WTC11 (cell line): ENCODE measurements around the gene MPDZ. TPM values are rescaled to one million over a fixed set of nuclear protein-coding genes. Genes with fewer than 3 reads are reported as not detected.
A peak's percentile ranks its signal among the peaks of the same experiment; 100 is the strongest.

Source experiments
- ATAC-seq: fragments of 200-7000 bp; cut with Tn5 transposase; 2 replicates; pipeline ENCODE4 v1.10.0; 2021; ENCODE audit warnings: mild to moderate bottlenecking, moderate library complexity
- CTCF ChIA-PET: fragments of 300-600 bp; sonication (Branson Sonifier 250); formaldehyde crosslinking; loops from one replicate; lab custom pipeline; 2021; ENCODE audit warnings: antibody characterized with exemption; lab: Charles Lee
- POLR2A ChIA-PET: fragments of 350-600 bp; sonication (Branson Sonifier 250); formaldehyde crosslinking; loops from one replicate; lab custom pipeline; 2021; ENCODE audit warnings: antibody characterized with exemption; lab: Charles Lee
- DNase-seq: peaks from one replicate; pipeline ENCODE4 v3.0.0; 2021; ENCODE audit warnings: low spot score
- H3K27ac Mint-ChIP-seq: 2 replicates; pipeline ENCODE4 v1.8.0; 2021; ENCODE audit warnings: mixed read lengths
- H3K27me3 Mint-ChIP-seq: 2 replicates; pipeline ENCODE4 v1.8.0; 2021; ENCODE audit warnings: low read depth, mild to moderate bottlenecking, moderate library complexity, mixed read lengths
- H3K36me3 Mint-ChIP-seq: 2 replicates; pipeline ENCODE4 v1.8.0; 2021; ENCODE audit warnings: mixed read lengths
- H3K4me1 Mint-ChIP-seq: 2 replicates; pipeline ENCODE4 v1.8.0; 2022; ENCODE audit warnings: mixed read lengths
- H3K4me3 Mint-ChIP-seq: 2 replicates; pipeline ENCODE4 v1.8.0; 2021; ENCODE audit warnings: mild to moderate bottlenecking, moderate library complexity, mixed read lengths
- H3K9me3 Mint-ChIP-seq: 2 replicates; pipeline ENCODE4 v1.8.0; 2021; ENCODE audit warnings: mixed read lengths
- CBFB ChIP-seq: sonication (generic); formaldehyde crosslinking; IDR thresholded peaks from 2 replicates; pipeline ENCODE4 v1.8.1; 2022; ENCODE audit warnings: mild to moderate bottlenecking, low read depth, missing genetic modification reagents
- CDX4 ChIP-seq: fragments of 250-450 bp; sonication (Bioruptor Pico); IDR thresholded peaks from 2 replicates; pipeline ENCODE4 v1.9.0; 2021; ENCODE audit warnings: moderate library complexity, mild to moderate bottlenecking, inconsistent platforms, borderline replicate concordance
- E2F1 ChIP-seq: sonication (generic); formaldehyde crosslinking; IDR thresholded peaks from 2 replicates; pipeline ENCODE4 v1.8.0; 2022; ENCODE audit warnings: mild to moderate bottlenecking, missing genetic modification reagents
- ELF4 ChIP-seq: sonication (generic); formaldehyde crosslinking; IDR thresholded peaks from 2 replicates; pipeline ENCODE4 v1.8.1; 2022; ENCODE audit warnings: low read depth, mild to moderate bottlenecking, moderate library complexity, missing genetic modification reagents
- FOXK1 ChIP-seq: sonication (generic); formaldehyde crosslinking; IDR thresholded peaks from 2 replicates; pipeline ENCODE4 v1.8.0; 2022; ENCODE audit warnings: mild to moderate bottlenecking, moderate library complexity, missing genetic modification reagents
- NFATC4 ChIP-seq: fragments of 250-450 bp; sonication (Bioruptor Pico); IDR thresholded peaks from 2 replicates; pipeline ENCODE4 v1.9.0; 2021; ENCODE audit warnings: mild to moderate bottlenecking
- NR1H2 ChIP-seq: sonication (generic); formaldehyde crosslinking; IDR thresholded peaks from 2 replicates; pipeline ENCODE4 v1.9.0; 2021; ENCODE audit warnings: mild to moderate bottlenecking, moderate library complexity, missing genetic modification reagents
- OVOL2 ChIP-seq: fragments of 250-450 bp; sonication (Bioruptor Pico); IDR thresholded peaks from 2 replicates; pipeline ENCODE4 v1.9.0; 2021; ENCODE audit warnings: mild to moderate bottlenecking, borderline replicate concordance
- SMAD4 ChIP-seq: sonication (generic); formaldehyde crosslinking; IDR thresholded peaks from 2 replicates; pipeline ENCODE4 v1.8.0; 2022; ENCODE audit warnings: mild to moderate bottlenecking, missing genetic modification reagents
- SP1 ChIP-seq: sonication (generic); formaldehyde crosslinking; conservative IDR thresholded peaks from 2 replicates; pipeline ENCODE4 v1.8.1; 2022; ENCODE audit warnings: missing genetic modification reagents
- TEAD4 ChIP-seq: sonication (generic); formaldehyde crosslinking; IDR thresholded peaks from 2 replicates; pipeline ENCODE4 v1.8.0; 2022; ENCODE audit warnings: mild to moderate bottlenecking, missing genetic modification reagents
- TP53 ChIP-seq: sonication (generic); formaldehyde crosslinking; IDR thresholded peaks from 2 replicates; pipeline ENCODE4 v1.8.1; 2023; ENCODE audit warnings: mild to moderate bottlenecking, missing genetic modification reagents
- ZNF396 ChIP-seq: fragments of 250-450 bp; sonication (Bioruptor Pico); IDR thresholded peaks from 2 replicates; pipeline ENCODE4 v1.8.0; 2021; ENCODE audit warnings: mild to moderate bottlenecking, moderate library complexity, borderline replicate concordance
- ZNF416 ChIP-seq: fragments of 250-450 bp; sonication (Bioruptor Pico); IDR thresholded peaks from 2 replicates; pipeline ENCODE4 v1.9.0; 2021; ENCODE audit warnings: mild to moderate bottlenecking, inconsistent platforms
- ZNF423 ChIP-seq: fragments of 250-450 bp; sonication (Bioruptor Pico); IDR thresholded peaks from 2 replicates; pipeline ENCODE4 v2.1.2; 2022; ENCODE audit warnings: mild to moderate bottlenecking, moderate library complexity
- ZNF425 ChIP-seq: fragments of 250-450 bp; sonication (Bioruptor Pico); conservative IDR thresholded peaks from 2 replicates; pipeline ENCODE4 v1.9.0; 2021; ENCODE audit warnings: mild to moderate bottlenecking
- ZNF671 ChIP-seq: fragments of 250-450 bp; sonication (Bioruptor Pico); IDR thresholded peaks from 2 replicates; pipeline ENCODE4 v1.8.0; 2021; ENCODE audit warnings: mild to moderate bottlenecking
- total RNA-seq: library from RNA; stranded (reverse); gene quantifications from 3 replicates; pipeline ENCODE4 v1.2.3, GENCODE V29; 2021
- TF ChIP-seq, protein P1 (sequence below): sonication (generic); formaldehyde crosslinking; IDR thresholded peaks from 2 replicates; pipeline ENCODE4 v1.8.1; 2022; ENCODE audit warnings: mild to moderate bottlenecking, missing genetic modification reagents, moderate library complexity, borderline replicate concordance
- TF ChIP-seq, protein P2 (sequence below): sonication (generic); formaldehyde crosslinking; IDR thresholded peaks from 2 replicates; pipeline ENCODE4 v1.8.0; 2023; ENCODE audit warnings: mild to moderate bottlenecking, missing genetic modification reagents
- TF ChIP-seq, protein P3 (sequence below): sonication (generic); formaldehyde crosslinking; IDR thresholded peaks from 2 replicates; pipeline ENCODE4 v1.8.0; 2023; ENCODE audit warnings: missing genetic modification reagents, mild to moderate bottlenecking, borderline replicate concordance
- TF ChIP-seq, protein P4 (sequence below): sonication (generic); formaldehyde crosslinking; IDR thresholded peaks from 2 replicates; pipeline ENCODE4 v1.8.1; 2022; ENCODE audit warnings: mild to moderate bottlenecking, moderate library complexity, missing genetic modification reagents
- TF ChIP-seq, protein P5 (sequence below): fragments of 200-600 bp; IDR thresholded peaks from 2 replicates; pipeline ENCODE4 v1.8.0; 2022; ENCODE audit warnings: antibody characterized with exemption

The MPDZ gene
- total RNA-seq, 1 experiment from 2014 or later, result 38.5 TPM

- ChIA-PET CTCF (no interaction called here), POLR2A (no interaction called here)
- no peak for TF ChIP-seq NR1H2
- TF ChIP-seq ZNF671 (CRISPR knock-in tag), result no peak
- no peak for TF ChIP-seq FOXK1 (CRISPR knock-in tag)
- TF ChIP-seq TP53 (CRISPR knock-in tag), result no peak
- no peak for TF ChIP-seq ZNF425
- TF ChIP-seq, protein P1, sequence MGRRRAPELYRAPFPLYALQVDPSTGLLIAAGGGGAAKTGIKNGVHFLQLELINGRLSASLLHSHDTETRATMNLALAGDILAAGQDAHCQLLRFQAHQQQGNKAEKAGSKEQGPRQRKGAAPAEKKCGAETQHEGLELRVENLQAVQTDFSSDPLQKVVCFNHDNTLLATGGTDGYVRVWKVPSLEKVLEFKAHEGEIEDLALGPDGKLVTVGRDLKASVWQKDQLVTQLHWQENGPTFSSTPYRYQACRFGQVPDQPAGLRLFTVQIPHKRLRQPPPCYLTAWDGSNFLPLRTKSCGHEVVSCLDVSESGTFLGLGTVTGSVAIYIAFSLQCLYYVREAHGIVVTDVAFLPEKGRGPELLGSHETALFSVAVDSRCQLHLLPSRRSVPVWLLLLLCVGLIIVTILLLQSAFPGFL (CRISPR knock-in tag), result no peak
- TF ChIP-seq, protein P2, sequence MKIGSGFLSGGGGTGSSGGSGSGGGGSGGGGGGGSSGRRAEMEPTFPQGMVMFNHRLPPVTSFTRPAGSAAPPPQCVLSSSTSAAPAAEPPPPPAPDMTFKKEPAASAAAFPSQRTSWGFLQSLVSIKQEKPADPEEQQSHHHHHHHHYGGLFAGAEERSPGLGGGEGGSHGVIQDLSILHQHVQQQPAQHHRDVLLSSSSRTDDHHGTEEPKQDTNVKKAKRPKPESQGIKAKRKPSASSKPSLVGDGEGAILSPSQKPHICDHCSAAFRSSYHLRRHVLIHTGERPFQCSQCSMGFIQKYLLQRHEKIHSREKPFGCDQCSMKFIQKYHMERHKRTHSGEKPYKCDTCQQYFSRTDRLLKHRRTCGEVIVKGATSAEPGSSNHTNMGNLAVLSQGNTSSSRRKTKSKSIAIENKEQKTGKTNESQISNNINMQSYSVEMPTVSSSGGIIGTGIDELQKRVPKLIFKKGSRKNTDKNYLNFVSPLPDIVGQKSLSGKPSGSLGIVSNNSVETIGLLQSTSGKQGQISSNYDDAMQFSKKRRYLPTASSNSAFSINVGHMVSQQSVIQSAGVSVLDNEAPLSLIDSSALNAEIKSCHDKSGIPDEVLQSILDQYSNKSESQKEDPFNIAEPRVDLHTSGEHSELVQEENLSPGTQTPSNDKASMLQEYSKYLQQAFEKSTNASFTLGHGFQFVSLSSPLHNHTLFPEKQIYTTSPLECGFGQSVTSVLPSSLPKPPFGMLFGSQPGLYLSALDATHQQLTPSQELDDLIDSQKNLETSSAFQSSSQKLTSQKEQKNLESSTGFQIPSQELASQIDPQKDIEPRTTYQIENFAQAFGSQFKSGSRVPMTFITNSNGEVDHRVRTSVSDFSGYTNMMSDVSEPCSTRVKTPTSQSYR (CRISPR knock-in tag), result no peak
- TF ChIP-seq, protein P3, sequence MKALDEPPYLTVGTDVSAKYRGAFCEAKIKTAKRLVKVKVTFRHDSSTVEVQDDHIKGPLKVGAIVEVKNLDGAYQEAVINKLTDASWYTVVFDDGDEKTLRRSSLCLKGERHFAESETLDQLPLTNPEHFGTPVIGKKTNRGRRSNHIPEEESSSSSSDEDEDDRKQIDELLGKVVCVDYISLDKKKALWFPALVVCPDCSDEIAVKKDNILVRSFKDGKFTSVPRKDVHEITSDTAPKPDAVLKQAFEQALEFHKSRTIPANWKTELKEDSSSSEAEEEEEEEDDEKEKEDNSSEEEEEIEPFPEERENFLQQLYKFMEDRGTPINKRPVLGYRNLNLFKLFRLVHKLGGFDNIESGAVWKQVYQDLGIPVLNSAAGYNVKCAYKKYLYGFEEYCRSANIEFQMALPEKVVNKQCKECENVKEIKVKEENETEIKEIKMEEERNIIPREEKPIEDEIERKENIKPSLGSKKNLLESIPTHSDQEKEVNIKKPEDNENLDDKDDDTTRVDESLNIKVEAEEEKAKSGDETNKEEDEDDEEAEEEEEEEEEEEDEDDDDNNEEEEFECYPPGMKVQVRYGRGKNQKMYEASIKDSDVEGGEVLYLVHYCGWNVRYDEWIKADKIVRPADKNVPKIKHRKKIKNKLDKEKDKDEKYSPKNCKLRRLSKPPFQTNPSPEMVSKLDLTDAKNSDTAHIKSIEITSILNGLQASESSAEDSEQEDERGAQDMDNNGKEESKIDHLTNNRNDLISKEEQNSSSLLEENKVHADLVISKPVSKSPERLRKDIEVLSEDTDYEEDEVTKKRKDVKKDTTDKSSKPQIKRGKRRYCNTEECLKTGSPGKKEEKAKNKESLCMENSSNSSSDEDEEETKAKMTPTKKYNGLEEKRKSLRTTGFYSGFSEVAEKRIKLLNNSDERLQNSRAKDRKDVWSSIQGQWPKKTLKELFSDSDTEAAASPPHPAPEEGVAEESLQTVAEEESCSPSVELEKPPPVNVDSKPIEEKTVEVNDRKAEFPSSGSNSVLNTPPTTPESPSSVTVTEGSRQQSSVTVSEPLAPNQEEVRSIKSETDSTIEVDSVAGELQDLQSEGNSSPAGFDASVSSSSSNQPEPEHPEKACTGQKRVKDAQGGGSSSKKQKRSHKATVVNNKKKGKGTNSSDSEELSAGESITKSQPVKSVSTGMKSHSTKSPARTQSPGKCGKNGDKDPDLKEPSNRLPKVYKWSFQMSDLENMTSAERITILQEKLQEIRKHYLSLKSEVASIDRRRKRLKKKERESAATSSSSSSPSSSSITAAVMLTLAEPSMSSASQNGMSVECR, result no peak
- TF ChIP-seq, protein P4, sequence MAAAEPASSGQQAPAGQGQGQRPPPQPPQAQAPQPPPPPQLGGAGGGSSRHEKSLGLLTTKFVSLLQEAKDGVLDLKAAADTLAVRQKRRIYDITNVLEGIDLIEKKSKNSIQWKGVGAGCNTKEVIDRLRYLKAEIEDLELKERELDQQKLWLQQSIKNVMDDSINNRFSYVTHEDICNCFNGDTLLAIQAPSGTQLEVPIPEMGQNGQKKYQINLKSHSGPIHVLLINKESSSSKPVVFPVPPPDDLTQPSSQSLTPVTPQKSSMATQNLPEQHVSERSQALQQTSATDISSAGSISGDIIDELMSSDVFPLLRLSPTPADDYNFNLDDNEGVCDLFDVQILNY (CRISPR knock-in tag), result no peak
- Mint-ChIP-seq H3K36me3 (peaks cover 22% of the 10 kb centered on the region), H3K4me3 (no peak overlapping the region), H3K27me3 (no peaks in the 10 kb centered on the region), H3K4me1 (no peaks in the 10 kb centered on the region), H3K27ac (no peak overlapping the region), H3K9me3 (no peaks in the 10 kb centered on the region)
- no peak for DNase-seq
- ATAC-seq, result no peak
Observed at GRCh38 chr9:13186091-13186490, 93.4 kb downstream of the MPDZ start.

- H3K36me3 Mint-ChIP-seq, result peaks cover 6% of the 10 kb centered on the region
- ATAC-seq (peak; percentile 46), DNase-seq (no peak)
- H3K4me3 Mint-ChIP-seq, result no peak overlapping the region
- no peaks in the 10 kb centered on the region for H3K9me3 Mint-ChIP-seq
- CTCF ChIA-PET, result no interaction called here
- H3K27ac Mint-ChIP-seq, result no peak overlapping the region
- H3K4me1 Mint-ChIP-seq, result no peaks in the 10 kb centered on the region
- POLR2A ChIA-PET, result no interaction called here
- no peaks in the 10 kb centered on the region for H3K27me3 Mint-ChIP-seq
- TF ChIP-seq SMAD4 (CRISPR knock-in tag) (no peak), TEAD4 (CRISPR knock-in tag) (no peak), SP1 (CRISPR knock-in tag) (no peak), ZNF416 (no peak), ELF4 (CRISPR knock-in tag) (no peak), E2F1 (CRISPR knock-in tag) (no peak), NFATC4 (no peak), ZNF423 (CRISPR knock-in tag) (no peak), CDX4 (CRISPR knock-in tag) (no peak), CBFB (no peak), ZNF396 (CRISPR knock-in tag) (no peak), OVOL2 (CRISPR knock-in tag) (no peak)
- TF ChIP-seq, protein P5, sequence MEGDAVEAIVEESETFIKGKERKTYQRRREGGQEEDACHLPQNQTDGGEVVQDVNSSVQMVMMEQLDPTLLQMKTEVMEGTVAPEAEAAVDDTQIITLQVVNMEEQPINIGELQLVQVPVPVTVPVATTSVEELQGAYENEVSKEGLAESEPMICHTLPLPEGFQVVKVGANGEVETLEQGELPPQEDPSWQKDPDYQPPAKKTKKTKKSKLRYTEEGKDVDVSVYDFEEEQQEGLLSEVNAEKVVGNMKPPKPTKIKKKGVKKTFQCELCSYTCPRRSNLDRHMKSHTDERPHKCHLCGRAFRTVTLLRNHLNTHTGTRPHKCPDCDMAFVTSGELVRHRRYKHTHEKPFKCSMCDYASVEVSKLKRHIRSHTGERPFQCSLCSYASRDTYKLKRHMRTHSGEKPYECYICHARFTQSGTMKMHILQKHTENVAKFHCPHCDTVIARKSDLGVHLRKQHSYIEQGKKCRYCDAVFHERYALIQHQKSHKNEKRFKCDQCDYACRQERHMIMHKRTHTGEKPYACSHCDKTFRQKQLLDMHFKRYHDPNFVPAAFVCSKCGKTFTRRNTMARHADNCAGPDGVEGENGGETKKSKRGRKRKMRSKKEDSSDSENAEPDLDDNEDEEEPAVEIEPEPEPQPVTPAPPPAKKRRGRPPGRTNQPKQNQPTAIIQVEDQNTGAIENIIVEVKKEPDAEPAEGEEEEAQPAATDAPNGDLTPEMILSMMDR, result no peak
Observed at GRCh38 chr9:13181652-13182051, 97.8 kb downstream of the MPDZ start.
